ENCODE results near the gene NKPD1.

Gene NKPD1

GRCh38 chr19:45153339-45154063, 7.3 kb downstream of the NKPD1 start:
- TF ChIP-seq, protein P1, sequence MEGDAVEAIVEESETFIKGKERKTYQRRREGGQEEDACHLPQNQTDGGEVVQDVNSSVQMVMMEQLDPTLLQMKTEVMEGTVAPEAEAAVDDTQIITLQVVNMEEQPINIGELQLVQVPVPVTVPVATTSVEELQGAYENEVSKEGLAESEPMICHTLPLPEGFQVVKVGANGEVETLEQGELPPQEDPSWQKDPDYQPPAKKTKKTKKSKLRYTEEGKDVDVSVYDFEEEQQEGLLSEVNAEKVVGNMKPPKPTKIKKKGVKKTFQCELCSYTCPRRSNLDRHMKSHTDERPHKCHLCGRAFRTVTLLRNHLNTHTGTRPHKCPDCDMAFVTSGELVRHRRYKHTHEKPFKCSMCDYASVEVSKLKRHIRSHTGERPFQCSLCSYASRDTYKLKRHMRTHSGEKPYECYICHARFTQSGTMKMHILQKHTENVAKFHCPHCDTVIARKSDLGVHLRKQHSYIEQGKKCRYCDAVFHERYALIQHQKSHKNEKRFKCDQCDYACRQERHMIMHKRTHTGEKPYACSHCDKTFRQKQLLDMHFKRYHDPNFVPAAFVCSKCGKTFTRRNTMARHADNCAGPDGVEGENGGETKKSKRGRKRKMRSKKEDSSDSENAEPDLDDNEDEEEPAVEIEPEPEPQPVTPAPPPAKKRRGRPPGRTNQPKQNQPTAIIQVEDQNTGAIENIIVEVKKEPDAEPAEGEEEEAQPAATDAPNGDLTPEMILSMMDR (IDR thresholded peaks at IDR 0.05; ENCODE audit: low read depth, low read length): no peak
- no peak overlapping the region; the same call in 1 of the 2 replicates for H3K4me3 ChIP-seq (ENCODE audit: low read depth, low read length)

DNA sequence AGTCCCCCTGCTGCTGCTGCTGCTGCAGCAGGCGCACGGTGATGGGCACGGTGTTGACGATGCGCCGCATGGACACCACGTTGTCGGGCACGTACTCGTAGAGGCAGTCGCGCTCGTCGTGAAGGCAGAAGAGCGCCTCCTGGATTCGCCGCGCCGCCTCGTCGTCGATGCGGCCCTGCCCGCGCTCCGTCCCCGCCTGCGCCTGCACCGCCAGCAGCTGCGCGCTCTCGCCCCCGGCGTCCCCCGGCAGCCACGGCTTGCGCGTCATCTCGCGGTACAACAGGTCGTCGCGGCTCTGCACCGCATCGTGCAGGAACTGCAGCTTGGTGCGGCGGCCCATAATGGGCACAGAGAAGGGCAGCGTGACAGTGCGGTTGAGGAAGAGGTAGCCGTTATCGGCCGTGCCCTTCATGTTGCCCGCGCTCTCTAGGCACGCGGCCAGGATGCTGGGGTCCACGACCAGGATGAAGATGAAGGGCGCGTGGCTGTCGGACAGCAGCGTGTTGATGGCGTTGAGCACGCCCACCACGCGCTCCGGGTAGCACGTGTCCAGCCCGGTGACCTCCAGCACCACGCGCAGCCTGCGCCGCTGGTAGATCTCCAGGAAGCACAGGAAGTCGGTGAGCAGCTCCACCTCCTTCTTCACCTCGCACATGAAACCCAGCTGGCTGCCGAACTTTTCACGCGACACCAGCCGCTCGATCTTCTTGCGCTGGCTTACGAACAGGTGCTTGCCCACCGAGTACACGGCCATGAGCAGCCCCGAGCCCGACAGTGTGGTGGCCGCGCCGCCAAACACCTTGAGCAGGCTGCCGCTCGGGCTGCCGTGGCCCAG, 8.1 kb downstream of the NKPD1 start:
- 0 out of 2 replicates have a peak overlapping the region, but pooled peaks have one; percentile 17 for H3K4me3 ChIP-seq (ENCODE audit: low read depth, low read length)
- TF ChIP-seq, protein P1 (IDR thresholded peaks at IDR 0.05; ENCODE audit: low read depth, low read length): no peak

DNA sequence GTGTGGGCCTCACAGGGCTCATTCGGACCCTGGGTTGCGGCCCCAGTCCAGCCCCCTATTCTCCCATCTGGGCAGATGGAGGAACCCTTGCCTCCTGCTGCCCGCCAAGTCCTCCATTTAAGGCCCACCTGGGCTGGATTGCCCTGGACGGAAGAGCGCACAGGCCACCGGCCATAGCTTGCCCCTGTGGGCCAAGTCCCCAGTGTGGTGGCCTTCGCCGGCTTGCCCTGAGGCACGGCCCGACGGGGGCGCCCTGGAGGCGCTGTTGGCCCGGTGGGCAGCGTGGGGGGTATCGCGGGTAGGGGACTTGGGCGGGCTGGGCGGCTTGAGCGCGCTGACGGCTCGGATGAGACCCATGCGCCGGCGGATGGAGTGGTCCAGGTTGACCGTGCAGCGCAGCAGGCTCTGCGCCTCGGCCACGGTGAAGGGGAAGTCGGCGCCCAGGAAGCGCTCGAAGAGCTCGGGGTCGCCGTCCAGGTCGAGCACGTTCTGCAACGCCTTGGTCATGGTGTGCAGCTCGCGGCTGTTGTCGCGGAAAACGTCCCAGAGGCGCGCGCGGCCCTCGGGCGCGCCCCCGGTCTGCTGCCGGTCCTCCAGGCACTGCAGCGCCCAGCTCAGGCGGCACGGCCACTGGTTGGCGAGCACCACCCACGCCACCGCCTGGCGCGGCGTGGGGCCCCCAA, 8.8 kb downstream of the NKPD1 start:
- TF ChIP-seq, protein P1 (IDR thresholded peaks at IDR 0.05; ENCODE audit: low read depth, low read length): no peak
- 0 out of 2 replicates have a peak overlapping the region, but pooled peaks have one; percentile 17 for H3K4me3 ChIP-seq (ENCODE audit: low read depth, low read length)

DNA sequence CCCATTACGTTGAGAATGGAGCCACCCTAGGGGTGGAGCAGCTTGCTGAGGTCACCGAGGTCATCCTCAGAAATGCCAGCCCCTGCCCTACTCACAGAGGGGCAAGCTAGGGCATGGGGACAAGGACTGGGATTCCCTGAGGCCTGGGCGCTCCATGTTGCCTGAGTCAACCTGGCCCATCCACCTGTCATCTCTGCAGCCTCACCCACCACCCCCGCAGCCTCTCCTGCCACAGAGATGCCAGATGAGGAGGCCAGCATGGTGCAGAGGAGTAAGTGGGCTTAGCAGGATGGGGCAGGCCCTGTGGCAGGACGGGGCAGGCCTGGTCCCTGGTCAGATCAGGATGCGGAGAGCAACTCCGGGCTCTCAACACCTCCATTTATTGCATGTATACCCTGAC, 9.5 kb downstream of the NKPD1 start:
- TF ChIP-seq, protein P1 (IDR thresholded peaks at IDR 0.05; ENCODE audit: low read depth, low read length): no peak
- H3K4me3 ChIP-seq (ENCODE audit: low read depth, low read length): no peak overlapping the region

GRCh38 chr19:45150751-45151281, 10.0 kb downstream of the NKPD1 start:
- TF ChIP-seq, protein P1 (IDR thresholded peaks at IDR 0.05; ENCODE audit: low read depth, low read length): no peak
- no peak overlapping the region for H3K4me3 ChIP-seq (ENCODE audit: low read depth, low read length)

DNA sequence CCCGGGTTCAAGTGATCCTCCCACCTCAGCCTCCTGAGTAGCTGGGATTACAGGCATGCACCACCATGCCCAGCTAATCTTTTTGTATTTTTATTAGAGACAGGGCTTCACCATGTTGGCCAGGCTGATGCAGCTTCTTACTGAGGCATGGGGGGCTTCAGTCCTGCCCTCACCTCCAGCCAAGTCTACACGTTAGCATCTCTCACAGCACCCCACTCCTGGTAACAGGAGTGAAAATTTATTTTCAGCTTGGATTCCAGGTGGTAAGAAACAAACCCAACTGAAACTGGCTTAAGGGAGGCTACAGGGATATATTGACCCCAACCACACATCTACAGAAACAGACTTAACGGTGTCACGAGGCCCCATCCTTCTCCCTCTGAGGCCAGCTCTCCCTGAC, 10.6 kb downstream of the NKPD1 start:
- TF ChIP-seq, protein P1 (IDR thresholded peaks at IDR 0.05; ENCODE audit: low read depth, low read length): no peak

More for the DNA sequence above, 10.6 kb downstream of the NKPD1 start:
- H3K4me3 ChIP-seq (ENCODE audit: low read depth, low read length): no peak overlapping the region
